ENCODE data around the gene CNOT4.

CNOT4 gene

GRCh38 chr7:135328526-135328925 is 181.4 kb downstream of the CNOT4 start:
- Histone ChIP-seq H3K36me3 (no peaks in the 10 kb centered on the region), H3K27ac (no peak overlapping the region), H3K27me3 (no peaks in the 10 kb centered on the region), H3K4me3 (ENCODE audit: low read depth in 1 of 2, low read length in 1 of 2) (no peak overlapping the region), H3K9me3 (no peaks in the 10 kb centered on the region), H3K4me1 (ENCODE audit: control insufficient read depth in 1 of 2, insufficient read depth in 1 of 2, low read depth in 1 of 2, low read length in 1 of 2) (no peaks in the 10 kb centered on the region)
- no peak for TF ChIP-seq CTCF (IDR thresholded peaks at IDR 0.05)

GRCh38 chr7:135328053-135328452 is 181.8 kb downstream of the CNOT4 start:
- no peaks in the 10 kb centered on the region for H3K36me3 ChIP-seq
- H3K4me3 ChIP-seq (ENCODE audit: low read depth in 1 of 2, low read length in 1 of 2): no peak overlapping the region
- no peak for TF ChIP-seq CTCF (IDR thresholded peaks at IDR 0.05)
- H3K9me3 ChIP-seq: no peaks in the 10 kb centered on the region
- no peak overlapping the region for H3K27ac ChIP-seq
- H3K4me1 ChIP-seq (ENCODE audit: control insufficient read depth in 1 of 2, insufficient read depth in 1 of 2, low read depth in 1 of 2, low read length in 1 of 2): no peaks in the 10 kb centered on the region
- no peaks in the 10 kb centered on the region for H3K27me3 ChIP-seq

- Histone ChIP-seq H3K9me3 (no peaks in the 10 kb centered on the region), H3K36me3 (no peaks in the 10 kb centered on the region), H3K27ac (no peak overlapping the region), H3K4me1 (ENCODE audit: control insufficient read depth in 1 of 2, insufficient read depth in 1 of 2, low read depth in 1 of 2, low read length in 1 of 2) (no peaks in the 10 kb centered on the region), H3K27me3 (no peaks in the 10 kb centered on the region), H3K4me3 (ENCODE audit: low read depth in 1 of 2, low read length in 1 of 2) (no peak overlapping the region)
- TF ChIP-seq CTCF (IDR thresholded peaks at IDR 0.05): no peak
These were observed 182.4 kb downstream of the CNOT4 start for GRCh38 chr7:135327458-135327857.

GRCh38 chr7:135326636-135327280 is 183.1 kb downstream of the CNOT4 start:
- Histone ChIP-seq H3K4me3 (ENCODE audit: low read depth in 1 of 2, low read length in 1 of 2) (no peak overlapping the region), H3K27me3 (no peaks in the 10 kb centered on the region), H3K9me3 (no peaks in the 10 kb centered on the region), H3K4me1 (ENCODE audit: control insufficient read depth in 1 of 2, insufficient read depth in 1 of 2, low read depth in 1 of 2, low read length in 1 of 2) (no peaks in the 10 kb centered on the region), H3K36me3 (no peaks in the 10 kb centered on the region), H3K27ac (no peak overlapping the region)
- no peak for TF ChIP-seq CTCF (IDR thresholded peaks at IDR 0.05)

GRCh38 chr7:135322571-135323340 is 187.1 kb downstream of the CNOT4 start:
- Histone ChIP-seq H3K36me3 (no peaks in the 10 kb centered on the region), H3K4me3 (ENCODE audit: low read depth in 1 of 2, low read length in 1 of 2) (no peak overlapping the region), H3K4me1 (ENCODE audit: control insufficient read depth in 1 of 2, insufficient read depth in 1 of 2, low read depth in 1 of 2, low read length in 1 of 2) (no peaks in the 10 kb centered on the region), H3K27me3 (no peaks in the 10 kb centered on the region), H3K9me3 (no peaks in the 10 kb centered on the region), H3K27ac (no peak overlapping the region)
- TF ChIP-seq CTCF (IDR thresholded peaks at IDR 0.05): no peak
